ENCODE measurements around the gene TMEM170B. TPM values are rescaled to one million over a fixed set of nuclear protein-coding genes. Genes with fewer than 3 reads are reported as not detected.

TMEM170B gene
- total and polyA plus RNA-seq, 9 of the 15 experiments (the other 6 are each of a cell fraction or from before 2014, with no cell fraction given) = 0.03 to 0.11 (median 0.07) TPM

DNA sequence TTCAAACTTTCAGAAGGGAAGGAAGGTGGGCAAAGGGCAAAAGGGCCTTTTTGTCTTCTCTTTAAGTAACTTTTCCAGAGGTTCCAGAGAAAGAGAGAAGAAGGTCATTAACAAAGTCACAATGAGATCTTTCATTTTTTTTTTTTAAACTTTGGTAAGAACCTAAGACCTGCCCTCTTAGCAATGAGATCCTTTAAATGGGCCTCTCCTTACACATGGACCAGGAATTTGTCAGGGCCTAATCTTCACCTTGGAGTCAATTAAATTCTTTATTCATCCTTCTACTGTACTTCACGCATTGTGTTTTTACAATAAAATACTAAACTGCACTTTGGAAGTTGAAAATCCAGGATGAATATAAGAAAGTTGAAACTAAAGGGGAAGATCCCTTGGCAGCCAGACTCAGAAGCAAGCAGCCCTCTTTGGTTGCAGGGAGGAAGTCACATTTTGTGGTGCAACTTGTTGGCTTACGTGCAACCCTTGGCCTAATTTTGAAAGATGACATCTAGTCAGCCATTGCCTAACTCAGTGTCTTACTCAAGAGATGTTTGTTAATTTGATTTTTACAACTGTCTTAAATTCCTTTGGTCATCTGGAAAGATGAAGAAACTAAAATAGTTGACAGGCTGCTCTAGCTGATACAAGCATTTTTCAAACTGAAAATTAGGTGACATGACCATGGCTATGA, 11.9 kb upstream of the TMEM170B start:
- no peaks in the 10 kb centered on the region for H3K79me2 ChIP-seq (ENCODE audit: control insufficient read depth, insufficient read depth, low read length)
- DNase-seq (ENCODE audit: extremely low read depth in 1 of 4, low spot score in 3 of 4) = no peak
- H3K27ac ChIP-seq (ENCODE audit: extremely low read depth, low read depth, low read length) = no peak overlapping the region
- no peak for FAIRE-seq
- 0% methylated on average over 2 of the region's 2 CpGs for WGBS (ENCODE audit: insufficient coverage, low coverage, missing lambda C conversion rate)
- no peak overlapping the region for H3K9ac ChIP-seq (ENCODE audit: insufficient read depth in 1 of 2, low read depth in 2 of 2, low read length in 2 of 2)
- ChIA-PET CTCF (ENCODE audit: low intra/inter-chr PET ratio) (no interaction called here), POLR2A (no interaction called here)
- no peaks in the 10 kb centered on the region for H3K9me1 ChIP-seq (ENCODE audit: control insufficient read depth, insufficient read depth, low read length)
- ATAC-seq = no peak
- TF ChIP-seq, protein P1, sequence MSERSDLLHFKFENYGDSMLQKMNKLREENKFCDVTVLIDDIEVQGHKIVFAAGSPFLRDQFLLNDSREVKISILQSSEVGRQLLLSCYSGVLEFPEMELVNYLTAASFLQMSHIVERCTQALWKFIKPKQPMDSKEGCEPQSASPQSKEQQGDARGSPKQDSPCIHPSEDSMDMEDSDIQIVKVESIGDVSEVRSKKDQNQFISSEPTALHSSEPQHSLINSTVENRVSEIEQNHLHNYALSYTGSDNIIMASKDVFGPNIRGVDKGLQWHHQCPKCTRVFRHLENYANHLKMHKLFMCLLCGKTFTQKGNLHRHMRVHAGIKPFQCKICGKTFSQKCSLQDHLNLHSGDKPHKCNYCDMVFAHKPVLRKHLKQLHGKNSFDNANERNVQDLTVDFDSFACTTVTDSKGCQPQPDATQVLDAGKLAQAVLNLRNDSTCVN (CRISPR knock-in tag; IDR thresholded peaks at IDR 0.05) = no peak
- TF ChIP-seq, protein P2, sequence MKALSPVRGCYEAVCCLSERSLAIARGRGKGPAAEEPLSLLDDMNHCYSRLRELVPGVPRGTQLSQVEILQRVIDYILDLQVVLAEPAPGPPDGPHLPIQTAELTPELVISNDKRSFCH (CRISPR knock-in tag; IDR thresholded peaks at IDR 0.05) = no peak
- TF ChIP-seq, protein P2 (tag; IDR thresholded peaks at IDR 0.05) = no peak
- TF ChIP-seq YY1 (IDR thresholded peaks at IDR 0.05; ENCODE audit: borderline replicate concordance in 1 of 3, control insufficient read depth in 1 of 3, extremely low read depth in 1 of 3, insufficient read depth in 3 of 3, insufficient read length in 1 of 3, insufficient replicate concordance in 2 of 3, low read depth in 1 of 3, low read length in 2 of 3) (no peak), MEF2D (tag; conservative IDR thresholded peaks at IDR 0.05; ENCODE audit: low read depth) (no peak), ZNF274 (IDR thresholded peaks at IDR 0.05; ENCODE audit: borderline replicate concordance, low read depth, low read length) (no peak), LCOR (CRISPR knock-in tag; IDR thresholded peaks at IDR 0.05) (no peak), SLC30A9 (CRISPR knock-in tag; IDR thresholded peaks at IDR 0.05) (no peak)
- H3K27me3 ChIP-seq (ENCODE audit: control insufficient read depth in 2 of 2, insufficient read depth in 2 of 2, low read length in 2 of 2) = peaks cover 0 to 4% of the 10 kb centered on the region in 2 experiments; a peak in 2 of 5 replicates
- BruUV-seq (replicated peaks) = no TSS peak
- H3K4me1 ChIP-seq (replicated peaks in 1 of 2; ENCODE audit: control insufficient read depth in 2 of 2, insufficient read depth in 2 of 2, low read length in 2 of 2) = no peaks in the 10 kb centered on the region
- no peaks in the 10 kb centered on the region for H3K9me3 ChIP-seq (replicated peaks; ENCODE audit: control insufficient read depth, insufficient read depth, low read depth, low read length)
- intact Hi-C loops (cut with micrococcal nuclease) = no loop called here
- H3K4me2 ChIP-seq (ENCODE audit: insufficient read depth, low read length) = no peak overlapping the region
- H4K20me1 ChIP-seq (replicated peaks; ENCODE audit: control insufficient read depth, insufficient read depth, low read length) = no peaks in the 10 kb centered on the region
- H2AFZ ChIP-seq (ENCODE audit: low read depth, low read length) = no peak overlapping the region
- H3K4me3 ChIP-seq = no peak overlapping the region
- H3K36me3 ChIP-seq (ENCODE audit: control insufficient read depth, insufficient read depth, low read length) = no peaks in the 10 kb centered on the region
- in situ Hi-C loops (cut with MboI) = no loop called here

All from K562 (cell line).